Measurements from ENCODE around the gene ADAM22. TPM values are rescaled to one million over a fixed set of nuclear protein-coding genes. Genes with fewer than 3 reads are reported as not detected.
"Not testable (repeated sequence)": the region's sequence is repeated elsewhere in the genome, so short reads cannot be mapped to it uniquely, and the experiment has no call there.

ADAM22 gene
- total and polyA plus RNA-seq, 7 donors: under 0.01 to 3.5 (median 1.4) TPM

- Histone ChIP-seq H3K27me3 (no peaks in the 10 kb centered on the region), H3K4me3 (no peak overlapping the region), H3K9me3 (peaks cover 0 to 4% (median 1%) of the 10 kb centered on the region in 4 donors), H3K4me1 (no peaks in the 10 kb centered on the region), H3K36me3 (no peaks in the 10 kb centered on the region), H3K27ac (no peak overlapping the region)
- no peak for DNase-seq
- WGBS, 2 donors: 94 to 96% methylated on average over 4 of the region's 4 CpGs
- TF ChIP-seq POLR2A (IDR thresholded peaks at IDR 0.05) (no peak), EP300 (IDR thresholded peaks at IDR 0.05) (no peak), POLR2AphosphoS5 (IDR thresholded peaks at IDR 0.05) (no peak)
- TF ChIP-seq, protein P1, sequence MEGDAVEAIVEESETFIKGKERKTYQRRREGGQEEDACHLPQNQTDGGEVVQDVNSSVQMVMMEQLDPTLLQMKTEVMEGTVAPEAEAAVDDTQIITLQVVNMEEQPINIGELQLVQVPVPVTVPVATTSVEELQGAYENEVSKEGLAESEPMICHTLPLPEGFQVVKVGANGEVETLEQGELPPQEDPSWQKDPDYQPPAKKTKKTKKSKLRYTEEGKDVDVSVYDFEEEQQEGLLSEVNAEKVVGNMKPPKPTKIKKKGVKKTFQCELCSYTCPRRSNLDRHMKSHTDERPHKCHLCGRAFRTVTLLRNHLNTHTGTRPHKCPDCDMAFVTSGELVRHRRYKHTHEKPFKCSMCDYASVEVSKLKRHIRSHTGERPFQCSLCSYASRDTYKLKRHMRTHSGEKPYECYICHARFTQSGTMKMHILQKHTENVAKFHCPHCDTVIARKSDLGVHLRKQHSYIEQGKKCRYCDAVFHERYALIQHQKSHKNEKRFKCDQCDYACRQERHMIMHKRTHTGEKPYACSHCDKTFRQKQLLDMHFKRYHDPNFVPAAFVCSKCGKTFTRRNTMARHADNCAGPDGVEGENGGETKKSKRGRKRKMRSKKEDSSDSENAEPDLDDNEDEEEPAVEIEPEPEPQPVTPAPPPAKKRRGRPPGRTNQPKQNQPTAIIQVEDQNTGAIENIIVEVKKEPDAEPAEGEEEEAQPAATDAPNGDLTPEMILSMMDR (IDR thresholded peaks at IDR 0.05): no peak
- intact Hi-C loops (cut with DNase I): no loop called here
Observed at GRCh38 chr7:88155756-88156155, 221.7 kb downstream of the ADAM22 start.

- Histone ChIP-seq H3K4me3 (no peak overlapping the region), H3K36me3 (no peaks in the 10 kb centered on the region), H3K27me3 (no peaks in the 10 kb centered on the region), H3K9me3 (peaks cover 0 to 4% (median 1%) of the 10 kb centered on the region in 4 donors), H3K4me1 (no peaks in the 10 kb centered on the region), H3K27ac (no peak overlapping the region)
- TF ChIP-seq POLR2A (IDR thresholded peaks at IDR 0.05) (no peak), EP300 (IDR thresholded peaks at IDR 0.05) (no peak), POLR2AphosphoS5 (IDR thresholded peaks at IDR 0.05) (no peak)
- TF ChIP-seq, protein P1 (IDR thresholded peaks at IDR 0.05): no peak
- 53 to 57% methylated on average over 1 of the region's 1 CpG for WGBS, 2 donors
- no peak for DNase-seq
- intact Hi-C loops (cut with DNase I): no loop called here
Observed at GRCh38 chr7:88156356-88156755, 222.3 kb downstream of the ADAM22 start.

- H3K4me1 ChIP-seq; H3K27me3 ChIP-seq; H3K4me3 ChIP-seq; H3K27ac ChIP-seq; intact Hi-C loops (cut with DNase I); H3K9me3 ChIP-seq; DNase-seq; H3K36me3 ChIP-seq: not testable (repeated sequence)
- WGBS, 2 donors: 84 to 89% methylated on average over 2 of the region's 2 CpGs
Observed at GRCh38 chr7:88159741-88160140, 225.7 kb downstream of the ADAM22 start.

DNA sequence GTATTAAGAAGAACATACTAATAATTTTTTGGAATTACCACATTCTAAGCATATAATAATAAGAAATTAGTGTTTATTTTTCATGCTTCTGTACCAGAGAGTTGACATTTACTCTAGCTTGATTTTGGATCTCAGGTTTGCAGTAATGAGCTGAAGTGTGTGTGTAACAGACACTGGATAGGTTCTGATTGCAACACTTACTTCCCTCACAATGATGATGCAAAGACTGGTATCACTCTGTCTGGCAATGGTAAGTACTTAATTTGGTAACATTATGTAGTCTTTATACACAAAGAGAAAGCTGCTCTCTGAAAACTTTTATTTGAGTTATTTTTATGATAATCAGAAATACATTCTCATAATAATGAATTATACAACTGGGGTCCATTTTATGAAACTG, 231.6 kb downstream of the ADAM22 start:
- intact Hi-C loops (cut with DNase I): no loop called here
- DNase-seq: no peak
- Histone ChIP-seq H3K27ac (no peak overlapping the region), H3K4me1 (no peaks in the 10 kb centered on the region), H3K36me3 (no peaks in the 10 kb centered on the region), H3K9me3 (no peaks in the 10 kb centered on the region), H3K4me3 (no peak overlapping the region), H3K27me3 (no peaks in the 10 kb centered on the region)
- no peak for TF ChIP-seq POLR2A (IDR thresholded peaks at IDR 0.05)
- TF ChIP-seq, protein P1 (IDR thresholded peaks at IDR 0.05): no peak
- TF ChIP-seq POLR2AphosphoS5 (IDR thresholded peaks at IDR 0.05): no peak
- TF ChIP-seq EP300 (IDR thresholded peaks at IDR 0.05): no peak

DNA sequence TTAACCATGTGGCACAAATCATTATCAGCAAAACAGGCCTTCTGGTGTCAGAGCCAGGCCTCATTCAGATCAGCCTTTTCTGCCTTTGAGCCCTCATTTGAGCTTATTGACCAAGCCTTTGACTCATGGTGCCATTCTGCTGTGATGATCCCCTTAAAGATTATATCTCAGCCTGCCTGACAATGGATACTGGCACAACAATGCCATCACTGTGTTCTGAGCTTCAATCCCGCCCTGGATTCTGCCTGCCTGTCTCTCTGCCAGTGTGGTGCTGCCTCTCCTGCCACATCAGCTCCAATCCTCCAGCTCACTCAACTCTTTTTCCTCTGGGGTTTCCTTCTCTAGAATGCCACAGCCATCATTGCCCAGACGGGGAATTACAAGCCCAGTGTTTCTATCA, 233.2 kb downstream of the ADAM22 start:
- Histone ChIP-seq H3K27me3 (no peaks in the 10 kb centered on the region), H3K4me1 (no peaks in the 10 kb centered on the region), H3K4me3 (no peak overlapping the region), H3K9me3 (no peaks in the 10 kb centered on the region), H3K27ac (no peak overlapping the region), H3K36me3 (no peaks in the 10 kb centered on the region)
- DNase-seq: no peak
- WGBS, 2 donors: 86 to 93% methylated on average over 2 of the region's 2 CpGs
- intact Hi-C loops (cut with DNase I): no loop called here
- TF ChIP-seq POLR2A (IDR thresholded peaks at IDR 0.05): no peak
- TF ChIP-seq EP300 (IDR thresholded peaks at IDR 0.05): no peak
- TF ChIP-seq, protein P1 (IDR thresholded peaks at IDR 0.05): no peak
- TF ChIP-seq POLR2AphosphoS5 (IDR thresholded peaks at IDR 0.05): no peak
